Central memory CD4-positive, alpha-beta T cell (primary cell): ENCODE results near the gene PIAS2.

Source experiments
- DNase-seq: peaks from one replicate; pipeline ENCODE4 v3.0.0; 2022

Gene PIAS2

DNA sequence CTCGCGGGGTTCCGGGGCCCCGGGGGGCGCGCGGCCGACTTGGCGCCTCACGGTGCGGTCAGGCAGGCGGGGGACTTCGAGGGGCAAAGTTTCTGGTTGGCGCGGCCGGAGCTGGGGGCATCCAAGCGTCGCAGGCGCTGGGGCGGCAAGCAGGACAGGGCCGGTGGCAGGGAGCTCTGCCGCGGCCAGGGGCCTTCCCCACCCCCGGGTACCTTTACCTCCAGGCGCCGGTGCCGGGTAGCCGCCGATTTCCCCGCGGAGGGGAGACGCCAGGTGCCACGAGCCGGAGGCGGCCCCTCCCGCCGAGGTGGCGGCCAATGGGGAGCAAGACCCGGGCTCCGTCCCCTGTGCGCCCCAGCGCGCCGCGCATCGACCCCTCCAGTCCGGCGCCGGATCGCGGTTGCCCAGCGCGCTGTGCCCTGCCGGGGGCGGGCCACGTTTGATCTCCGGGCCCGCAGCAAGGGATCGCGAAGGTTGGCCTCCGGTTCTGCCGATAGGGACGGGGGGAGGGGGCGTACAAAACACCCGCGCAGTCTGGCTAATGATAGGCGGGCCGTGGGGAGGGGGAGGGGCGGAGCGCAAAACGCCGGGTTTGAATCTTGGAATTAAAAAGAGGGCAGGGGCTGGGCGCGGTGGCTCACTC is 160.6 kb downstream of the PIAS2 start, which contains the start of gene ST8SIA5:
TSS of gene ST8SIA5 (minus strand) at position 495 of the 643 bp plus-strand sequence. CDS start 545 bp downstream, outside the sequence.
- no peak for DNase-seq

DNA sequence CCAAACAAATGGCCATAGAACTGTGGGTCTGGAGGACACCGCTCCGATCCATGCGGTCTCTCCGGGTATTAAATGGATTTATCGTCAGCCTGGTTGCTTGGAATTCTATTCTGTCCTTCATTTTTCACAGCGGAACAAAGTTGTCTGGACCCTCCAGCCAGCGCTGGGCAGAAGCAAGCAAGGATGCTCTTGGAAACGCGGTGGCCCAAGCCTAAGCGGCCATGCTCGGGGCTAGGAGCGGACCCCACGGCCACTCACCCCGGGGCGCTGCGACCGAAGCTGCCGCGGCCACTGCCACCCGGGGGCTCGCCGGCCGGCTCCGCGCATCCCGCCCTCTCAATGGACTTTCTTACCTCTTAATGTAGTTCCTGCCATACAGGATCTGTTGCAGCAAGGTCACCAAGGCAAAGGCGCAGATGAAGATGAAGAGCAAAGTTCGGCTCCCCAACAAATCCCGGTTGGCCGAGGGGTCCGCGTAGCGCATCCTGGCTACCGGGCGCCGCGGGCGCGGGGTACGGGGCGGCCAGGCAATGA is 161.2 kb downstream of the PIAS2 start:
- DNase-seq = no peak

DNA sequence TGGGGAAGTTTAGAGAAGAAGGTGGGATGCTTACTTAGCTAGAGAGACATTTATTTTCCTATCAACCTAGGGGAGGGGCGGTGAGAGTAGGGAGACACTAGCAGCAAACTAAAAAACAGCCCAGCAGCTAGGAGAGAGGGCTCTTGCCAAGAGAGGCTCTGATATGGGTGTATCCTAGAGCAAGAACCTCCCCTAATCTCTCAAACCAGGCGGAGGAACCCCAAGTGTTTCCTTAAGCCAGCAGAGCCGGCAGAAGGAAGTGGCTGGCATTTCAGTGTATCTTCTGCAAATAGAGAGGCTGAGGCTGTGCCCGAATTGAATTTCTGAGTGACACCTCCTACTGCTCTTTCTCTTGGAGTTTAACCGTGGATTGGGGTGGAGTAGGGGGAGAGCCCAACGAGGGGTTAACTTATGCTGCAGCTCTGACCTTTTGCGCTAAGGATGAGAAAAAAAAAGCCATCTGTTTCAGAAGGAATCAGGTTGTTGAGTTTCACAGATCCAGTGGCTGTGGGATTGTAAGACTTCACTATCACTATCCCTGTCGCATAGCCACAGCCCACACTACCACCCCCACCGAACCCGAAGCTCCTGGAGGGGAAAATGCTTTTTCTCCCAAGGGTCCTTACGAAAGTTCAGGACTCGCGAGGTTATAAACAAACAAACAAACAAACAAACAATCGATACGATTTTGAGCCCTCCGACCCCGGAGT is 161.8 kb downstream of the PIAS2 start:
- DNase-seq = no peak

DNA sequence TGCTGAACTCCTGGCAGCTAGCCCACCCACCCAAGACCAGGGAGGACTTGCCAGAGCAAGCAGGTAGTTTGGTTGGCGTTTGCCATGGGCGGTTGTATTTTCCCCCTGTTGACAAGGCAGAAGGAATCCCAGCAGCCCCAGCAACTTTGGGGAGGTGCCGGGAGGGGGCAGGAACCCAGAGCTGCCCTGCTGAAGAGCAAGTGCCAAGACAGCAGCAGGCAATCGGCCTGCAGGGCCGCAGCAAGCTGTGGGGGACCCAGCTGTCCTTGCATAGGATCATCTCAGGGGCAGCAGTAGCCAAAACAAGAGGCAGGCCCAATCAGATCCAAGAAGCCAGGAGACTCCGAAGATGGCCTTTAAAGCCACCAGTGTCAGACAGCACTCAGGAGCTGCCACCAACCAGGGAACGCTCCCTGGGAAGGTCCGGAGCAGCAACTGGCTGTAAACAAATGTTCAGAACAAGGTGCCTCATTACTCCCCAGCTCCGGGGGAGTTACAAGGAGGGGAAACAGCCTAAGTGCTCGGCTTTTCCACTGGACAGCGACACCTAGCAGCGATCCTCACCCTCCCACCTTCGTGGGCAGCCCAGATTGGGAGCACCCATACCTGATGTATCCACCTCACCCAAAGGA is 162.5 kb downstream of the PIAS2 start:
- DNase-seq = no peak

DNA sequence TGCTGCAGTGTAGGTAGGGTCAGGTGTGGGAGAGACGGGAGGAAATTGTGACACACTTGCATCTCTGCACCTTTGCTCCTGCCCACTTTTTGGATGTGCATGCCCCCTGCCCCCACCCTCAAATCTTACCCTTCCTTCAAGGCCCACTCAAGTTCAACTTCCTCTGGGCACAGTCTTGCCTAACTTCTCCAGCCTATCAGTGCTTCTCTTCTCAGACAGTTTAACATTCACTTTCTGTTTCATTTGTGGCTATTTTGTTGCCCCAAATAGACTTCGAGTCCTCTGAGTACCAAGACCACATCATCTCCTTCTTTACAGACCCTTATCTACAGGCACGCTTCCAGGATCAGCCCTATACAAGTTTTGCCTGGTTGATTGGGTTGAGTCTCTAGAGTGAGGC is 163.1 kb downstream of the PIAS2 start:
- DNase-seq = no peak
